Endodermal cell (in vitro differentiated cells): ENCODE measurements around the gene VPS9D1. TPM values are rescaled to one million over a fixed set of nuclear protein-coding genes. Genes with fewer than 3 reads are reported as not detected.

Experiments used
- DNase-seq: peaks from one replicate; pipeline ENCODE4 v3.0.0-alpha.2; 2017
- H3K27ac ChIP-seq: 2 replicates; pipeline ENCODE4 v1.5.1; 2013; ENCODE audit warnings: mild to moderate bottlenecking, low read depth, low read length, moderate library complexity
- H3K27me3 ChIP-seq: 2 replicates; pipeline ENCODE4 v1.6.1; 2013; ENCODE audit warnings: mild to moderate bottlenecking, low read length, moderate library complexity; ENCODE audit not compliant: insufficient read depth, control insufficient read depth, poor library complexity, severe bottlenecking
- H3K36me3 ChIP-seq: 2 replicates; pipeline ENCODE4 v1.7.0; 2013; ENCODE audit warnings: mild to moderate bottlenecking, low read length, moderate library complexity; ENCODE audit not compliant: control insufficient read depth, insufficient read depth
- H3K4me1 ChIP-seq: one replicate; pipeline ENCODE4 v1.7.0; 2013; ENCODE audit warnings: low read length; ENCODE audit not compliant: control insufficient read depth, insufficient read depth
- H3K4me3 ChIP-seq: 2 replicates; pipeline ENCODE4 v1.5.1; 2013; ENCODE audit warnings: mild to moderate bottlenecking, low read length, moderate library complexity
- H3K9ac ChIP-seq: 2 replicates; pipeline ENCODE4 v1.6.1; 2013; ENCODE audit warnings: mild to moderate bottlenecking, low read length, moderate library complexity; ENCODE audit not compliant: poor library complexity, severe bottlenecking; ENCODE audit errors: extremely low read depth
- H3K9me3 ChIP-seq: 2 replicates; pipeline ENCODE4 v1.6.1; 2013; ENCODE audit warnings: mild to moderate bottlenecking, low read length, moderate library complexity; ENCODE audit not compliant: control insufficient read depth
- H3K27ac Mint-ChIP-seq: 2 replicates; pipeline ENCODE4 v1.8.0; 2020; ENCODE audit warnings: mixed read lengths
- H3K27me3 Mint-ChIP-seq: 2 replicates; pipeline ENCODE4 v1.8.0; 2021; ENCODE audit warnings: mild to moderate bottlenecking, mixed read lengths; ENCODE audit not compliant: insufficient read depth
- H3K36me3 Mint-ChIP-seq: 2 replicates; pipeline ENCODE4 v1.8.0; 2020; ENCODE audit warnings: low read depth, mixed read lengths
- H3K4me1 Mint-ChIP-seq: 2 replicates; pipeline ENCODE4 v1.8.0; 2020; ENCODE audit warnings: mixed read lengths
- H3K4me3 Mint-ChIP-seq: 2 replicates; pipeline ENCODE4 v1.8.0; 2020; ENCODE audit warnings: mild to moderate bottlenecking, moderate library complexity, mixed read lengths
- H3K9me3 Mint-ChIP-seq: 2 replicates; pipeline ENCODE4 v1.8.0; 2020; ENCODE audit warnings: mild to moderate bottlenecking, mixed read lengths
- WGBS, 2 experiments: methylation state at CpG; one replicate each; pipeline versions ENCODE4 v1.1.5 to v1.1.7; 2013; ENCODE audit warnings: missing lambda C conversion rate in 2 of 2, mixed read lengths in 1 of 2; ENCODE audit not compliant: insufficient coverage in 1 of 2, insufficient read length in 1 of 2; 5-methylcytosine and 5-hydroxymethylcytosine counted together
- total RNA-seq, 2 donors: library from RNA; stranded (reverse); fragmentation: NEBNext Ultra II Directional in 1 of 2; extraction: Animal tissue kit (Norgen Biotek cat#: 25700) in 1 of 2; gene quantifications; 2 replicates in 1 of 2; 3 replicates in 1 of 2; pipeline ENCODE4 v1.2.1, GENCODE V29; 2021
- TF ChIP-seq, protein P1 (sequence below): fragments of 200-600 bp; sonication (generic); conservative IDR thresholded peaks from 2 replicates; pipeline ENCODE4 v1.5.0; 2021; ENCODE audit warnings: antibody characterized with exemption, mild to moderate bottlenecking

VPS9D1 gene
- total RNA-seq, 2 donors from 2014 or later: 7.4 to 10.0 TPM

DNA sequence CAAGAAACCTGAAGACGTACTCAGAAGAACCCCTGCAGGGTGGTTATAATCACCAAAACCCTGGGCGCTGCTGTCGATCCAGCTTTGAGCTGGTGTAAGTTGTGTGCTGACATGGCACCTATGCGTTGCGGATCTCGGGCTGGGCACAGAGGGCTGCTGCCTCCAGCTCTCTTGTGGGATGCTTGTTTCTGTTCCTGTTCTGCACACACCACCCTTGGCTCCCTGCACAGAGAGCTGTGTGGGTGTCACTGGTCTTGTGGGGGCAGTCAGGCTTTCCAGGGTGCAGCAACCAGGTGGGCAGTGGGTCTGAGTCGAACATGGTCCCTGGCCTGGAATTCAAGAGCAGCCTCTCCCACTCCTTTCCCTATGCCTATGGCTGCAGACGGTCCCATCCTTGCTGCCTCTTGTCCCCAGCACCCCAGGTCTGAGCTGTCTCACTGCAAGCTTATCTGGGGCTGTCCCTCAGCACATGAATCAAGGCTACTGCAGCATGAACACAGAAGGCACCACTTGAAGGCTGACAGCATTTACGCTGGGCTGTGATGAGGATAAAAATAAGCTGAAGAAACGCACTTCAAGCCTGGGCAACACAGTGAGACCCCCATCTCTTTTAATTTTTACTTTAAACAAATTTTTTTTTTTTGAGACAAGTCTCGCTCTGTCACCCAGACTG is 20.8 kb upstream of the VPS9D1 start:
- H3K9me3 Mint-ChIP-seq: no peaks in the 10 kb centered on the region
- H3K4me3 Mint-ChIP-seq: no peak overlapping the region
- Histone ChIP-seq H3K9me3 (no peaks in the 10 kb centered on the region), H3K4me3 (no peak overlapping the region), H3K27me3 (no peaks in the 10 kb centered on the region), H3K9ac (no peak overlapping the region), H3K27ac (peak overlapping the region; percentile 11), H3K4me1 (no peaks in the 10 kb centered on the region), H3K36me3 (peaks cover 92% of the 10 kb centered on the region)
- 93 to 95% methylated on average over 10 to 11 of the region's 11 CpGs for WGBS, 2 experiments
- H3K4me1 Mint-ChIP-seq: no peaks in the 10 kb centered on the region
- TF ChIP-seq, protein P1, sequence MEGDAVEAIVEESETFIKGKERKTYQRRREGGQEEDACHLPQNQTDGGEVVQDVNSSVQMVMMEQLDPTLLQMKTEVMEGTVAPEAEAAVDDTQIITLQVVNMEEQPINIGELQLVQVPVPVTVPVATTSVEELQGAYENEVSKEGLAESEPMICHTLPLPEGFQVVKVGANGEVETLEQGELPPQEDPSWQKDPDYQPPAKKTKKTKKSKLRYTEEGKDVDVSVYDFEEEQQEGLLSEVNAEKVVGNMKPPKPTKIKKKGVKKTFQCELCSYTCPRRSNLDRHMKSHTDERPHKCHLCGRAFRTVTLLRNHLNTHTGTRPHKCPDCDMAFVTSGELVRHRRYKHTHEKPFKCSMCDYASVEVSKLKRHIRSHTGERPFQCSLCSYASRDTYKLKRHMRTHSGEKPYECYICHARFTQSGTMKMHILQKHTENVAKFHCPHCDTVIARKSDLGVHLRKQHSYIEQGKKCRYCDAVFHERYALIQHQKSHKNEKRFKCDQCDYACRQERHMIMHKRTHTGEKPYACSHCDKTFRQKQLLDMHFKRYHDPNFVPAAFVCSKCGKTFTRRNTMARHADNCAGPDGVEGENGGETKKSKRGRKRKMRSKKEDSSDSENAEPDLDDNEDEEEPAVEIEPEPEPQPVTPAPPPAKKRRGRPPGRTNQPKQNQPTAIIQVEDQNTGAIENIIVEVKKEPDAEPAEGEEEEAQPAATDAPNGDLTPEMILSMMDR: no peak
- H3K36me3 Mint-ChIP-seq: peaks cover 78% of the 10 kb centered on the region
- DNase-seq: no peak
- H3K27ac Mint-ChIP-seq: no peak overlapping the region
- no peaks in the 10 kb centered on the region for H3K27me3 Mint-ChIP-seq

DNA sequence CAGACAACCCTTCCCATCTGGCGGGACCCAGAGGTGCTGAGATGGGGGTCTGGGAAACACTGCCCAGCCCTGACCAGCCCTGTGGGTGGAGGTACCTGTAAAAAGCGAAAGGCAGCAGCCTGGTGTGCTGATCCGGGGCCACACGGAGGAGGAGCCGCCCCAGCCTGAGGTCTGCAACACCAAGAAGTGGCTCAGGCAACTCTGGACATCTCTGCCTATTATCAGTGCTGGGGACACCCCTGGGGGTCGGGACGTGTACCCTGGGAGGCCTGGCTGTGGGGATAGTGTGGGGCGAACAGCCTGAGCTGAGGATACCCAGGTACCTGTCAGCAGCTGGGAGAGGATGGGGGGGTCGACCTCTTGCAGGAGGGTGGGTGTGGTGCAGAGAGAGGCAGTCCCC is 18.7 kb upstream of the VPS9D1 start:
- DNase-seq: no peak
- H3K27ac ChIP-seq: no peak overlapping the region
- WGBS, 2 experiments: 88 to 90% methylated on average over 5 to 9 of the region's 9 CpGs
- Mint-ChIP-seq H3K27me3 (no peaks in the 10 kb centered on the region), H3K4me3 (no peak overlapping the region), H3K9me3 (no peaks in the 10 kb centered on the region), H3K4me1 (no peaks in the 10 kb centered on the region), H3K36me3 (peaks cover 81% of the 10 kb centered on the region), H3K27ac (no peak overlapping the region)
- H3K27me3 ChIP-seq: no peaks in the 10 kb centered on the region
- no peaks in the 10 kb centered on the region for H3K4me1 ChIP-seq
- H3K9ac ChIP-seq: no peak overlapping the region
- no peaks in the 10 kb centered on the region for H3K9me3 ChIP-seq
- H3K36me3 ChIP-seq: peaks cover 97% of the 10 kb centered on the region
- TF ChIP-seq, protein P1: no peak
- H3K4me3 ChIP-seq: no peak overlapping the region

DNA sequence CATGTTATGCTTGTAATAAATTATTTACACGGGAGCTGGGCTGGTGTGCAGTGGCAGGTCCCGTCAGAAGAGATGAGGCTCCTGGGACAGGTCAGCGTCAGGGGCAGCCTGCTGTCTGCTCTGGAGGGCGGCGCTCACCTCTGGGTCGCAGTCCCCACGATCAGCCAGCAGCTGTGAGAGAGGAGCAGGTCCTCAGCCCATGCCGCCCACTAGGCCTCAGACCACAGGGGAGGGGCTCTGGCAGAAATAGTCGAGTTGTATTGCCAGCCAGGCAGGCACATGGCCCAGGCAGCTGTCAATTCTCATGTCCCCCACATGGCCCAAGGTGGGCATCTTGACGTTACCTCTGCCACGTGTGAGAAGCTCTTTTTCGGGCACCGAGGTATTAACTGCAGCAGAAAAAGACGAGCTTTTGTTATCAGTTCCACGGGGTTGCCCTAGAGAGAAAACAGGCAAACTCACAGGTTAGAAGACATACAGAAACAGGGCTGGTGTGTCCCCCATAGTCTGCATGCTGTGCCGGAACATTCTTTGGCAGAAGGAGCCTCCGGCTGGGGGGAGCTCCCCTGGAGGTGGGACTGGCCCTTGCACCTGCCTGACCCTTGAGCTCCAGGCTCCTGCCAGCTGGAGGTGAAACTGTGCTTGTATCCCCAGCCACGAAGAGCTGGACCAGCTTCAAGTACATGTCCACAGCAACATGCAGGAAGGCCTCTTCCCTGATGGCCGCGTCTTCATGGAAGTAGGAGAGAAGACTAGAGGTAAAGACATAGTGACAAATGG is 18.0 kb upstream of the VPS9D1 start:
- Histone ChIP-seq H3K27ac (no peak overlapping the region), H3K4me3 (no peak overlapping the region), H3K9ac (no peak overlapping the region), H3K4me1 (no peaks in the 10 kb centered on the region), H3K36me3 (peaks cover 97% of the 10 kb centered on the region), H3K27me3 (no peaks in the 10 kb centered on the region), H3K9me3 (no peaks in the 10 kb centered on the region)
- H3K36me3 Mint-ChIP-seq: peaks cover 83% of the 10 kb centered on the region
- TF ChIP-seq, protein P1: peak; percentile 19
- no peak overlapping the region for H3K4me3 Mint-ChIP-seq
- DNase-seq: peak; percentile 52
- no peaks in the 10 kb centered on the region for H3K4me1 Mint-ChIP-seq
- H3K27me3 Mint-ChIP-seq: no peaks in the 10 kb centered on the region
- WGBS, 2 experiments: 93 to 95% methylated on average over 19 to 20 of the region's 20 CpGs
- no peak overlapping the region for H3K27ac Mint-ChIP-seq
- no peaks in the 10 kb centered on the region for H3K9me3 Mint-ChIP-seq
